Glutamatergic neuron (in vitro differentiated cells): ENCODE results near the gene TBC1D13. TPM values are rescaled to one million over a fixed set of nuclear protein-coding genes. Genes with fewer than 3 reads are reported as not detected.

Source experiments
- total RNA-seq: library from RNA; stranded (reverse); fragmentation: NEBNext Ultra II Directional; extraction: Animal tissue kit (Norgen Biotek cat#: 25700); gene quantifications from one replicate; pipeline ENCODE4 v1.2.1, GENCODE V29; 2021; ENCODE audit not compliant: unreplicated experiment

Gene TBC1D13
- total RNA-seq, 1 donor from 2014 or later: 25.6 TPM

Other genes starting within 250 kb of the TBC1D13 start
- gene SPTAN1, start 234.7 kb upstream of the TBC1D13 start, total RNA-seq: 750 TPM
- gene DYNC2I2, start 130.4 kb upstream of the TBC1D13 start, total RNA-seq: 15.0 TPM
- gene SET, start 98.0 kb upstream of the TBC1D13 start, total RNA-seq: 387 TPM
- gene PKN3, start 84.8 kb upstream of the TBC1D13 start, total RNA-seq: 4.3 TPM
- 18.2 TPM for gene ZDHHC12, start 63.1 kb upstream of the TBC1D13 start, total RNA-seq
- gene ZER1, start 15.3 kb upstream of the TBC1D13 start, total RNA-seq: 38.0 TPM
- 35.9 TPM for gene ENDOG, start 31.2 kb downstream of the TBC1D13 start, total RNA-seq
- gene SPOUT1, start 42.5 kb downstream of the TBC1D13 start, total RNA-seq: 22.3 TPM
- 19.5 TPM for gene KYAT1, start 94.7 kb downstream of the TBC1D13 start, total RNA-seq
- 93.0 TPM for gene LRRC8A, start 94.9 kb downstream of the TBC1D13 start, total RNA-seq
- 4.4 TPM for gene PHYHD1, start 133.7 kb downstream of the TBC1D13 start, total RNA-seq
- 16.6 TPM for gene DOLK, start 160.3 kb downstream of the TBC1D13 start, total RNA-seq
- 63.6 TPM for gene NUP188, start 160.4 kb downstream of the TBC1D13 start, total RNA-seq
- 143 TPM for gene SH3GLB2, start 241.1 kb downstream of the TBC1D13 start, total RNA-seq
- gene MIGA2, start 249.4 kb downstream of the TBC1D13 start, total RNA-seq: 40.2 TPM